ENCODE data around the gene C11orf16. TPM values are rescaled to one million over a fixed set of nuclear protein-coding genes. Genes with fewer than 3 reads are reported as not detected.
"Not testable (repeated sequence)": the region's sequence is repeated elsewhere in the genome, so short reads cannot be mapped to it uniquely, and the experiment has no call there.

The C11orf16 gene
- total RNA-seq, 1 experiment from 2014 or later = not detected

GRCh38 chr11:8886322-8886721 lies 46.4 kb downstream of the C11orf16 start:
- no peaks in the 10 kb centered on the region for H3K79me2 ChIP-seq (ENCODE audit: low read length)
- intact Hi-C loops (cut with micrococcal nuclease) = no loop called here
- BruUV-seq (replicated peaks) = no TSS peak
- no peaks in the 10 kb centered on the region for H3K9me3 ChIP-seq (ENCODE audit: low read length)
- H2AFZ ChIP-seq (ENCODE audit: low read length) = no peak overlapping the region
- H3K4me1 ChIP-seq (ENCODE audit: insufficient read depth, low read length) = peaks cover 8% of the 10 kb centered on the region
- no peak overlapping the region for H3K9ac ChIP-seq (ENCODE audit: low read length)
- TF ChIP-seq EZH2 (IDR thresholded peaks at IDR 0.05; ENCODE audit: low read length, unreplicated experiment) = no peak
- no peak for TF ChIP-seq CTCF (conservative IDR thresholded peaks at IDR 0.05; ENCODE audit: low read depth, low read length)
- TF ChIP-seq EZH2phosphoT487 (IDR thresholded peaks at IDR 0.05; ENCODE audit: borderline replicate concordance, low read length) = no peak
- ChIA-PET POLR2A (ENCODE audit: unreplicated experiment) (no interaction called here), CTCF (no interaction called here)
- H3K27ac ChIP-seq (ENCODE audit: low read length) = no peak overlapping the region
- peak; percentile 27; the same call in 1 of the 2 replicates for ATAC-seq
- H3K4me3 ChIP-seq (ENCODE audit: low read length) = no peak overlapping the region
- no peaks in the 10 kb centered on the region for H3K27me3 ChIP-seq (ENCODE audit: low read length)
- peak; percentile 48 for DNase-seq
- no peaks in the 10 kb centered on the region for H3K9me2 ChIP-seq (replicated peaks; ENCODE audit: low read length)
- H3K36me3 ChIP-seq (ENCODE audit: low read depth, low read length) = no peaks in the 10 kb centered on the region
- H4K20me1 ChIP-seq (ENCODE audit: low read length) = no peaks in the 10 kb centered on the region
- H3K4me2 ChIP-seq (ENCODE audit: low read length) = 0 out of 2 replicates have a peak overlapping the region, but pooled peaks have one; percentile 16
- H3F3A ChIP-seq (ENCODE audit: low read length, unreplicated experiment) = no peaks in the 10 kb centered on the region

- H3K27me3 ChIP-seq (ENCODE audit: low read length); intact Hi-C loops (cut with micrococcal nuclease); H3K9ac ChIP-seq (ENCODE audit: low read length); H3K4me1 ChIP-seq (ENCODE audit: insufficient read depth, low read length); ATAC-seq; H3K4me2 ChIP-seq (ENCODE audit: low read length); DNase-seq; H3K79me2 ChIP-seq (ENCODE audit: low read length); POLR2A ChIA-PET (ENCODE audit: unreplicated experiment); H3K4me3 ChIP-seq (ENCODE audit: low read length); H3K9me3 ChIP-seq (ENCODE audit: low read length); CTCF ChIA-PET; BruUV-seq (replicated peaks); H3K36me3 ChIP-seq (ENCODE audit: low read depth, low read length); H4K20me1 ChIP-seq (ENCODE audit: low read length); H3K27ac ChIP-seq (ENCODE audit: low read length); H3K9me2 ChIP-seq (replicated peaks; ENCODE audit: low read length); H3F3A ChIP-seq (ENCODE audit: low read length, unreplicated experiment); H2AFZ ChIP-seq (ENCODE audit: low read length): not testable (repeated sequence)
Observed at GRCh38 chr11:8881585-8881984, 51.2 kb downstream of the C11orf16 start.

- TF ChIP-seq EZH2 (IDR thresholded peaks at IDR 0.05; ENCODE audit: low read length, unreplicated experiment) = no peak
- TF ChIP-seq CTCF (conservative IDR thresholded peaks at IDR 0.05; ENCODE audit: low read depth, low read length) = no peak
- no peak for TF ChIP-seq EZH2phosphoT487 (IDR thresholded peaks at IDR 0.05; ENCODE audit: borderline replicate concordance, low read length)
- no peaks in the 10 kb centered on the region for H3K4me1 ChIP-seq (ENCODE audit: insufficient read depth, low read length)
- no peaks in the 10 kb centered on the region for H3K9me3 ChIP-seq (ENCODE audit: low read length)
- H3K4me3 ChIP-seq (ENCODE audit: low read length) = no peak overlapping the region
- H3K9me2 ChIP-seq (replicated peaks; ENCODE audit: low read length) = no peaks in the 10 kb centered on the region
- ATAC-seq (no peak), DNase-seq (no peak)
- BruUV-seq (replicated peaks) = no TSS peak
- no peak overlapping the region for H3K4me2 ChIP-seq (ENCODE audit: low read length)
- H3K79me2 ChIP-seq (ENCODE audit: low read length) = no peaks in the 10 kb centered on the region
- H3K9ac ChIP-seq (ENCODE audit: low read length) = no peak overlapping the region
- POLR2A ChIA-PET (ENCODE audit: unreplicated experiment) = no interaction called here
- H3F3A ChIP-seq (ENCODE audit: low read length, unreplicated experiment) = no peaks in the 10 kb centered on the region
- H3K27ac ChIP-seq (ENCODE audit: low read length) = no peak overlapping the region
- no peaks in the 10 kb centered on the region for H3K27me3 ChIP-seq (ENCODE audit: low read length)
- CTCF ChIA-PET = no interaction called here
- no peak overlapping the region for H2AFZ ChIP-seq (ENCODE audit: low read length)
- no peaks in the 10 kb centered on the region for H3K36me3 ChIP-seq (ENCODE audit: low read depth, low read length)
- intact Hi-C loops (cut with micrococcal nuclease) = no loop called here
- no peaks in the 10 kb centered on the region for H4K20me1 ChIP-seq (ENCODE audit: low read length)
Observed at GRCh38 chr11:8878771-8879170, 54.0 kb downstream of the C11orf16 start.
